Measurements from ENCODE around the gene GALNT10.

GALNT10 gene

GRCh38 chr5:154351566-154351965 lies 161.0 kb downstream of the GALNT10 start:
- Histone ChIP-seq H3K4me2 (ENCODE audit: low read length) (no peak overlapping the region), H4K8ac (ENCODE audit: low read depth, low read length) (no peak overlapping the region), H3K27me3 (ENCODE audit: insufficient read depth, low read length, poor library complexity) (no peaks in the 10 kb centered on the region), H2BK15ac (replicated peaks; ENCODE audit: low read depth) (no peak overlapping the region), H2BK120ac (ENCODE audit: low read depth, low read length) (no peak overlapping the region), H3K9ac (ENCODE audit: low read length) (no peak overlapping the region), H3K79me1 (ENCODE audit: low read length) (no peaks in the 10 kb centered on the region), H2AK5ac (ENCODE audit: low read length) (no peak overlapping the region), H3K56ac (ENCODE audit: low read length) (no peak overlapping the region), H3K79me2 (ENCODE audit: control insufficient read depth, insufficient read depth, low read length) (no peaks in the 10 kb centered on the region), H3K4me3 (ENCODE audit: low read length) (no peak overlapping the region), H3K18ac (ENCODE audit: low read length) (no peak overlapping the region), H3K4ac (ENCODE audit: low read depth, low read length) (no peak overlapping the region), H4K5ac (ENCODE audit: low read length) (no peak overlapping the region), H3K36me3 (ENCODE audit: control insufficient read depth, insufficient read depth, low read length) (no peaks in the 10 kb centered on the region), H2BK5ac (ENCODE audit: low read length) (no peak overlapping the region), H3K4me1 (ENCODE audit: control insufficient read depth, low read depth, low read length) (peaks cover 9% of the 10 kb centered on the region), H3K27ac (ENCODE audit: low read depth, low read length) (no peak overlapping the region), H3K23ac (ENCODE audit: low read length) (no peak overlapping the region)
- no peak for DNase-seq
- no CpG with 5 or more reads among the region's 3 CpGs for WGBS (ENCODE audit: extremely low coverage, insufficient coverage, low lambda C conversion rate)

- Histone ChIP-seq H3K79me1 (ENCODE audit: low read length) (no peaks in the 10 kb centered on the region), H3K56ac (ENCODE audit: low read length) (no peak overlapping the region), H3K79me2 (ENCODE audit: control insufficient read depth, insufficient read depth, low read length) (no peaks in the 10 kb centered on the region), H3K23ac (ENCODE audit: low read length) (no peak overlapping the region), H3K27ac (ENCODE audit: low read depth, low read length) (no peak overlapping the region), H3K27me3 (ENCODE audit: insufficient read depth, low read length, poor library complexity) (no peaks in the 10 kb centered on the region), H3K9ac (ENCODE audit: low read length) (no peak overlapping the region), H2BK15ac (replicated peaks; ENCODE audit: low read depth) (no peak overlapping the region), H2BK5ac (ENCODE audit: low read length) (no peak overlapping the region), H4K5ac (ENCODE audit: low read length) (no peak overlapping the region), H3K36me3 (ENCODE audit: control insufficient read depth, insufficient read depth, low read length) (no peaks in the 10 kb centered on the region), H3K4me3 (ENCODE audit: low read length) (no peak overlapping the region), H3K4me1 (ENCODE audit: control insufficient read depth, low read depth, low read length) (peaks cover 15% of the 10 kb centered on the region), H3K4ac (ENCODE audit: low read depth, low read length) (no peak overlapping the region), H4K8ac (ENCODE audit: low read depth, low read length) (no peak overlapping the region), H3K4me2 (ENCODE audit: low read length) (no peak overlapping the region), H2AK5ac (ENCODE audit: low read length) (no peak overlapping the region), H2BK120ac (ENCODE audit: low read depth, low read length) (no peak overlapping the region), H3K18ac (ENCODE audit: low read length) (no peak overlapping the region)
- DNase-seq = no peak
- WGBS (ENCODE audit: extremely low coverage, insufficient coverage, low lambda C conversion rate) = no CpG with 5 or more reads among the region's 11 CpGs
These were observed 162.5 kb downstream of the GALNT10 start for GRCh38 chr5:154352960-154353548.

- Histone ChIP-seq H3K9ac (ENCODE audit: low read length) (no peak overlapping the region), H2BK5ac (ENCODE audit: low read length) (no peak overlapping the region), H3K56ac (ENCODE audit: low read length) (no peak overlapping the region), H2BK120ac (ENCODE audit: low read depth, low read length) (no peak overlapping the region), H4K5ac (ENCODE audit: low read length) (no peak overlapping the region), H3K23ac (ENCODE audit: low read length) (no peak overlapping the region), H3K27ac (ENCODE audit: low read depth, low read length) (no peak overlapping the region), H3K27me3 (ENCODE audit: insufficient read depth, low read length, poor library complexity) (no peaks in the 10 kb centered on the region), H3K4ac (ENCODE audit: low read depth, low read length) (no peak overlapping the region), H2BK15ac (replicated peaks; ENCODE audit: low read depth) (no peak overlapping the region), H3K4me1 (ENCODE audit: control insufficient read depth, low read depth, low read length) (peaks cover 22% of the 10 kb centered on the region), H3K79me2 (ENCODE audit: control insufficient read depth, insufficient read depth, low read length) (no peaks in the 10 kb centered on the region), H2AK5ac (ENCODE audit: low read length) (no peak overlapping the region), H3K4me3 (ENCODE audit: low read length) (no peak overlapping the region), H3K4me2 (ENCODE audit: low read length) (no peak overlapping the region), H4K8ac (ENCODE audit: low read depth, low read length) (no peak overlapping the region), H3K36me3 (ENCODE audit: control insufficient read depth, insufficient read depth, low read length) (no peaks in the 10 kb centered on the region), H3K18ac (ENCODE audit: low read length) (no peak overlapping the region), H3K79me1 (ENCODE audit: low read length) (no peaks in the 10 kb centered on the region)
- DNase-seq = peak; percentile 88
- WGBS (ENCODE audit: extremely low coverage, insufficient coverage, low lambda C conversion rate) = no CpG with 5 or more reads among the region's 5 CpGs
These were observed 164.6 kb downstream of the GALNT10 start for GRCh38 chr5:154355129-154355611.

- Histone ChIP-seq H3K4me2 (ENCODE audit: low read length) (no peak overlapping the region), H3K4ac (ENCODE audit: low read depth, low read length) (peak overlapping the region; percentile 24), H3K4me1 (ENCODE audit: control insufficient read depth, low read depth, low read length) (peaks cover 22% of the 10 kb centered on the region), H3K27ac (ENCODE audit: low read depth, low read length) (no peak overlapping the region), H4K5ac (ENCODE audit: low read length) (no peak overlapping the region), H3K9ac (ENCODE audit: low read length) (no peak overlapping the region), H2BK120ac (ENCODE audit: low read depth, low read length) (no peak overlapping the region), H3K23ac (ENCODE audit: low read length) (no peak overlapping the region), H3K56ac (ENCODE audit: low read length) (no peak overlapping the region), H2AK5ac (ENCODE audit: low read length) (no peak overlapping the region), H3K18ac (ENCODE audit: low read length) (peak overlapping the region; percentile 77), H4K8ac (ENCODE audit: low read depth, low read length) (no peak overlapping the region), H3K36me3 (ENCODE audit: control insufficient read depth, insufficient read depth, low read length) (no peaks in the 10 kb centered on the region), H3K4me3 (ENCODE audit: low read length) (no peak overlapping the region), H2BK5ac (ENCODE audit: low read length) (no peak overlapping the region), H3K27me3 (ENCODE audit: insufficient read depth, low read length, poor library complexity) (no peaks in the 10 kb centered on the region), H3K79me2 (ENCODE audit: control insufficient read depth, insufficient read depth, low read length) (no peaks in the 10 kb centered on the region), H2BK15ac (replicated peaks; ENCODE audit: low read depth) (no peak overlapping the region), H3K79me1 (ENCODE audit: low read length) (no peaks in the 10 kb centered on the region)
- no CpG with 5 or more reads among the region's 4 CpGs for WGBS (ENCODE audit: extremely low coverage, insufficient coverage, low lambda C conversion rate)
- no peak for DNase-seq
These were observed 165.6 kb downstream of the GALNT10 start for GRCh38 chr5:154356020-154356655.

- no peak overlapping the region for H4K5ac ChIP-seq (ENCODE audit: low read length)
- H3K79me1 ChIP-seq (ENCODE audit: low read length) = no peaks in the 10 kb centered on the region
- DNase-seq = no peak
- no peaks in the 10 kb centered on the region for H3K27me3 ChIP-seq (ENCODE audit: insufficient read depth, low read length, poor library complexity)
- H4K8ac ChIP-seq (ENCODE audit: low read depth, low read length) = no peak overlapping the region
- no peak overlapping the region for H3K4me3 ChIP-seq (ENCODE audit: low read length)
- H3K27ac ChIP-seq (ENCODE audit: low read depth, low read length) = no peak overlapping the region
- peaks cover 22% of the 10 kb centered on the region for H3K4me1 ChIP-seq (ENCODE audit: control insufficient read depth, low read depth, low read length)
- no CpG with 5 or more reads among the region's 3 CpGs for WGBS (ENCODE audit: extremely low coverage, insufficient coverage, low lambda C conversion rate)
- no peak overlapping the region for H3K4me2 ChIP-seq (ENCODE audit: low read length)
- H3K4ac ChIP-seq (ENCODE audit: low read depth, low read length) = no peak overlapping the region
- H3K18ac ChIP-seq (ENCODE audit: low read length) = no peak overlapping the region
- H3K23ac ChIP-seq (ENCODE audit: low read length) = no peak overlapping the region
- H2AK5ac ChIP-seq (ENCODE audit: low read length) = no peak overlapping the region
- H3K79me2 ChIP-seq (ENCODE audit: control insufficient read depth, insufficient read depth, low read length) = no peaks in the 10 kb centered on the region
- H2BK120ac ChIP-seq (ENCODE audit: low read depth, low read length) = no peak overlapping the region
- H2BK15ac ChIP-seq (replicated peaks; ENCODE audit: low read depth) = no peak overlapping the region
- H3K9ac ChIP-seq (ENCODE audit: low read length) = no peak overlapping the region
- no peak overlapping the region for H3K56ac ChIP-seq (ENCODE audit: low read length)
- H3K36me3 ChIP-seq (ENCODE audit: control insufficient read depth, insufficient read depth, low read length) = no peaks in the 10 kb centered on the region
- H2BK5ac ChIP-seq (ENCODE audit: low read length) = no peak overlapping the region
These were observed 166.4 kb downstream of the GALNT10 start for GRCh38 chr5:154356958-154357357.

Measured in mesendoderm (in vitro differentiated cells).